Stomach (tissue), 4 donors: ENCODE results near the gene TGM4.

Source experiments
- POLR2A ChIP-seq, 4 donors: fragments of 450-650 bp; IDR thresholded peaks; one replicate each; pipeline ENCODE4 v1.6.1; 2016; ENCODE audit warnings: antibody characterized with exemption in 4 of 4, control low read depth in 2 of 4, mild to moderate bottlenecking in 1 of 4, moderate library complexity in 1 of 4
- TF ChIP-seq, protein P1 (sequence below), 7 experiments: fragments of 450-650 bp in 4 of 7; fragments of 200-600 bp in 3 of 7; sonication (generic) in 3 of 7; IDR thresholded peaks; one replicate each; pipeline ENCODE4 v1.5.1; 2016 to 2019; ENCODE audit warnings: antibody characterized with exemption in 7 of 7, control low read depth in 2 of 7, mild to moderate bottlenecking in 1 of 7

- TF ChIP-seq, protein P1, sequence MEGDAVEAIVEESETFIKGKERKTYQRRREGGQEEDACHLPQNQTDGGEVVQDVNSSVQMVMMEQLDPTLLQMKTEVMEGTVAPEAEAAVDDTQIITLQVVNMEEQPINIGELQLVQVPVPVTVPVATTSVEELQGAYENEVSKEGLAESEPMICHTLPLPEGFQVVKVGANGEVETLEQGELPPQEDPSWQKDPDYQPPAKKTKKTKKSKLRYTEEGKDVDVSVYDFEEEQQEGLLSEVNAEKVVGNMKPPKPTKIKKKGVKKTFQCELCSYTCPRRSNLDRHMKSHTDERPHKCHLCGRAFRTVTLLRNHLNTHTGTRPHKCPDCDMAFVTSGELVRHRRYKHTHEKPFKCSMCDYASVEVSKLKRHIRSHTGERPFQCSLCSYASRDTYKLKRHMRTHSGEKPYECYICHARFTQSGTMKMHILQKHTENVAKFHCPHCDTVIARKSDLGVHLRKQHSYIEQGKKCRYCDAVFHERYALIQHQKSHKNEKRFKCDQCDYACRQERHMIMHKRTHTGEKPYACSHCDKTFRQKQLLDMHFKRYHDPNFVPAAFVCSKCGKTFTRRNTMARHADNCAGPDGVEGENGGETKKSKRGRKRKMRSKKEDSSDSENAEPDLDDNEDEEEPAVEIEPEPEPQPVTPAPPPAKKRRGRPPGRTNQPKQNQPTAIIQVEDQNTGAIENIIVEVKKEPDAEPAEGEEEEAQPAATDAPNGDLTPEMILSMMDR (IDR thresholded peaks at IDR 0.05): no peak
- no peak for TF ChIP-seq POLR2A (IDR thresholded peaks at IDR 0.05)
Observed at GRCh38 chr3:44890258-44890657, 15.8 kb downstream of the TGM4 start.
